H1 (cell line): ENCODE data around the gene NOL12. TPM values are rescaled to one million over a fixed set of nuclear protein-coding genes. Genes with fewer than 3 reads are reported as not detected.

Experiments
- CTCF ChIA-PET: fragments of 300-600 bp; sonication (Branson Sonifier 250); formaldehyde crosslinking; loops from one replicate; lab custom pipeline; 2021; ENCODE audit not compliant: partially characterized antibody; lab: Charles Lee
- POLR2A ChIA-PET: fragments of 300-600 bp; sonication (Branson Sonifier 250); formaldehyde crosslinking; loops from one replicate; lab custom pipeline; 2021; ENCODE audit warnings: inconsistent platforms; ENCODE audit not compliant: partially characterized antibody; lab: Charles Lee
- DNase-seq, 2 experiments: peaks; one replicate each; pipeline versions ENCODE4 v3.0.0 to v3.0.0-alpha.2; 2010 to 2022; ENCODE audit warnings: low spot score in 2 of 2, low read depth in 1 of 2, mixed read lengths in 1 of 2
- FAIRE-seq: peaks from 2 replicates; lab custom pipeline; 2011; peaks lifted over from hg19 to GRCh38; lab: Jason Lieb, UNC
- H2AFZ ChIP-seq: 2 replicates; pipeline ENCODE4 v1.8.1; 2012; ENCODE audit warnings: low read length, inconsistent platforms
- H2AK5ac ChIP-seq: 2 replicates; pipeline ENCODE4 v1.6.1; 2013; ENCODE audit warnings: low read depth, low read length
- H2BK120ac ChIP-seq: replicated peaks from 2 replicates; pipeline ENCODE3; 2013; ENCODE audit warnings: low read depth, low read length, inconsistent platforms
- H2BK12ac ChIP-seq: 2 replicates; pipeline ENCODE4 v1.6.1; 2013; ENCODE audit warnings: low read depth, low read length
- H2BK15ac ChIP-seq: 2 replicates; pipeline ENCODE4 v1.6.1; 2013; ENCODE audit warnings: low read length
- H2BK20ac ChIP-seq: 2 replicates; pipeline ENCODE4 v1.6.1; 2013; ENCODE audit warnings: low read length
- H2BK5ac ChIP-seq: 2 replicates; pipeline ENCODE4 v1.6.1; 2013; ENCODE audit warnings: low read depth, low read length
- H3K14ac ChIP-seq: 2 replicates; pipeline ENCODE4 v1.6.1; 2013; ENCODE audit warnings: inconsistent platforms; ENCODE audit not compliant: insufficient read length
- H3K18ac ChIP-seq: 2 replicates; pipeline ENCODE4 v1.6.1; 2013; ENCODE audit warnings: low read length; ENCODE audit errors: extremely low read depth
- H3K23ac ChIP-seq: 2 replicates; pipeline ENCODE4 v1.6.1; 2013; ENCODE audit warnings: inconsistent platforms; ENCODE audit not compliant: insufficient read length
- H3K23me2 ChIP-seq: 2 replicates; pipeline ENCODE4 v1.6.1; 2013; ENCODE audit warnings: low read depth, low read length
- H3K27ac ChIP-seq: 2 replicates; pipeline ENCODE4 v1.6.1; 2011; ENCODE audit warnings: low read depth, low read length, inconsistent platforms
- H3K27me3 ChIP-seq, 4 experiments: replicated peaks in 1 of 4; 1 replicate in 1 of 4; 2 replicates in 3 of 4; pipeline versions ENCODE4 v1.6.1 to v1.8.1; 2011 to 2013; ENCODE audit warnings: low read length in 3 of 4, mild to moderate bottlenecking in 3 of 4, inconsistent platforms in 2 of 4, mixed read lengths in 2 of 4, moderate library complexity in 1 of 4; ENCODE audit not compliant: control insufficient read depth in 3 of 4, insufficient read depth in 3 of 4; ENCODE audit errors: extremely low read depth in 1 of 4
- H3K36me3 ChIP-seq, 4 experiments: 2 replicates each; pipeline versions ENCODE4 v1.6.1 to v1.8.1; 2011 to 2013; ENCODE audit warnings: mild to moderate bottlenecking in 4 of 4, low read length in 3 of 4, moderate library complexity in 2 of 4, control low read depth in 1 of 4, inconsistent platforms in 1 of 4; ENCODE audit not compliant: insufficient read depth in 4 of 4, control insufficient read depth in 2 of 4
- H3K4ac ChIP-seq: replicated peaks from 2 replicates; pipeline ENCODE3; 2013; ENCODE audit warnings: low read length, low read depth, mixed read lengths, inconsistent platforms; ENCODE audit not compliant: insufficient read length
- H3K4me1 ChIP-seq, 4 experiments: replicated peaks in 1 of 4; 1 replicate in 1 of 4; 2 replicates in 3 of 4; pipeline versions ENCODE4 v1.6.1 to v1.8.1; 2011 to 2013; ENCODE audit warnings: low read length in 3 of 4, inconsistent platforms in 2 of 4, mixed read lengths in 1 of 4; ENCODE audit not compliant: insufficient read depth in 4 of 4, control insufficient read depth in 3 of 4
- H3K4me2 ChIP-seq, 2 experiments: 2 replicates each; pipeline versions ENCODE4 v1.6.1 to v1.8.1; 2011 to 2013; ENCODE audit warnings: low read depth in 2 of 2, low read length in 2 of 2, control low read depth in 1 of 2, inconsistent platforms in 1 of 2, mild to moderate bottlenecking in 1 of 2; ENCODE audit not compliant: insufficient read depth in 1 of 2
- H3K4me3 ChIP-seq, 4 experiments: fragments of 200-600, 300-600 bp in 1 of 4; sonication (generic), shearing (Covaris generic), sonication (Bioruptor Twin) in 1 of 4; 2 replicates each; pipeline versions ENCODE4 v1.5.1 to v1.8.1; 2011 to 2016; ENCODE audit warnings: low read length in 4 of 4, low read depth in 3 of 4, control low read depth in 2 of 4, inconsistent platforms in 2 of 4, mild to moderate bottlenecking in 2 of 4, mixed read lengths in 1 of 4, moderate library complexity in 1 of 4; ENCODE audit not compliant: insufficient read depth in 2 of 4; ENCODE audit errors: extremely low read depth in 1 of 4
- H3K56ac ChIP-seq: replicated peaks from 2 replicates; pipeline ENCODE3; 2013; ENCODE audit warnings: low read depth, mild to moderate bottlenecking, mixed read lengths, low read length, inconsistent platforms; ENCODE audit not compliant: insufficient read length
- H3K79me1 ChIP-seq: 2 replicates; pipeline ENCODE4 v1.6.1; 2013; ENCODE audit warnings: low read depth, low read length, control low read depth
- H3K79me2 ChIP-seq, 2 experiments: 2 replicates each; pipeline versions ENCODE4 v1.6.1 to v1.8.1; 2012 to 2013; ENCODE audit warnings: low read length in 2 of 2, mild to moderate bottlenecking in 2 of 2, inconsistent platforms in 1 of 2; ENCODE audit not compliant: insufficient read depth in 2 of 2, control insufficient read depth in 1 of 2
- H3K9ac ChIP-seq, 4 experiments: replicated peaks in 1 of 4; 1 replicate in 1 of 4; 2 replicates in 3 of 4; pipeline versions ENCODE4 v1.6.1 to v1.8.1; 2011 to 2013; ENCODE audit warnings: low read depth in 3 of 4, low read length in 3 of 4, control low read depth in 2 of 4, mild to moderate bottlenecking in 2 of 4, moderate library complexity in 2 of 4, inconsistent platforms in 1 of 4; ENCODE audit errors: extremely low read depth in 1 of 4
- H3K9me3 ChIP-seq, 2 experiments: 2 replicates each; pipeline versions ENCODE4 v1.6.1 to v1.8.1; 2012 to 2013; ENCODE audit warnings: mild to moderate bottlenecking in 2 of 2, moderate library complexity in 2 of 2, control low read depth in 1 of 2, inconsistent platforms in 1 of 2, low read depth in 1 of 2, low read length in 1 of 2, mixed read lengths in 1 of 2; ENCODE audit not compliant: insufficient read depth in 2 of 2
- H4K20me1 ChIP-seq, 2 experiments: replicated peaks in 1 of 2; 2 replicates each; pipeline versions ENCODE3 to v1.8.1; 2011 to 2013; ENCODE audit warnings: inconsistent platforms in 2 of 2, low read length in 2 of 2, mild to moderate bottlenecking in 1 of 2; ENCODE audit not compliant: insufficient read depth in 2 of 2, control insufficient read depth in 1 of 2
- H4K5ac ChIP-seq: 2 replicates; pipeline ENCODE4 v1.6.1; 2013; ENCODE audit warnings: low read length, low read depth, mixed read lengths, inconsistent platforms; ENCODE audit not compliant: insufficient read length
- H4K8ac ChIP-seq: 2 replicates; pipeline ENCODE4 v1.8.0; 2013; ENCODE audit warnings: mild to moderate bottlenecking, moderate library complexity, low read length, inconsistent platforms; ENCODE audit not compliant: insufficient read depth; ENCODE audit errors: extremely low read depth
- H4K91ac ChIP-seq: replicated peaks from 2 replicates; pipeline ENCODE3; 2013; ENCODE audit warnings: low read length, mixed read lengths, inconsistent platforms; ENCODE audit not compliant: insufficient read length
- GABPA ChIP-seq: IDR thresholded peaks from 2 replicates; pipeline ENCODE4 v1.6.1; 2011; ENCODE audit warnings: mild to moderate bottlenecking, low read length, moderate library complexity, borderline replicate concordance; ENCODE audit not compliant: insufficient read depth
- POLR2A ChIP-seq, 2 experiments: IDR thresholded peaks; 1 replicate in 1 of 2; 2 replicates in 1 of 2; pipeline ENCODE4 v1.6.1; 2011; ENCODE audit warnings: low read depth in 2 of 2, low read length in 2 of 2, mild to moderate bottlenecking in 2 of 2; ENCODE audit errors: control extremely low read depth in 1 of 2
- TEAD4 ChIP-seq: IDR thresholded peaks from 2 replicates; pipeline ENCODE4 v1.6.1; 2012; ENCODE audit warnings: low read depth, low read length, inconsistent platforms, mixed read lengths
- WGBS, 2 experiments: shearing (Covaris generic) in 1 of 2; methylation state at CpG; one replicate each; pipeline versions ENCODE4 v1.1.6 to v1.1.7; 2013 to 2015; ENCODE audit warnings: low lambda C conversion rate in 2 of 2, mixed read lengths in 2 of 2, inconsistent platforms in 1 of 2, low coverage in 1 of 2, missing lambda C conversion rate in 1 of 2; ENCODE audit not compliant: insufficient replicate concordance in 2 of 2, insufficient coverage in 1 of 2, insufficient read length in 1 of 2; ENCODE audit errors: extremely low coverage in 1 of 2, missing lambda C conversion rate in 1 of 2; 5-methylcytosine and 5-hydroxymethylcytosine counted together
- polyA plus RNA-seq, 7 experiments: library from polyadenylated mRNA; depleted of rRNA in 3 of 7; stranded (reverse) in 5 of 7; unstranded in 2 of 7; fragments of >200 nt in 5 of 7; fragments of 200-250 nt in 2 of 7; gene quantifications; 1 replicate in 5 of 7; 2 replicates in 1 of 7; 4 replicates in 1 of 7; pipeline versions ENCODE4 v1.2.1 to v1.2.3, GENCODE V29; 2011 to 2013; ENCODE audit warnings: missing spikeins in 2 of 7, mixed read lengths in 2 of 7
- total RNA-seq: library from RNA; stranded (reverse); fragmentation: NEBNext Ultra II Directional; extraction: Animal tissue kit (Norgen Biotek cat#: 25700); gene quantifications from 2 replicates; pipeline ENCODE4 v1.2.1, GENCODE V29; 2021
- TF ChIP-seq, protein P1 (sequence below): IDR thresholded peaks from 2 replicates; pipeline ENCODE4 v1.6.1; 2011; ENCODE audit warnings: low read length, improper control_type of control experiment

NOL12 gene
- total and polyA plus RNA-seq, 2 of the 8 experiments (the other 6 are each of a cell fraction or from before 2014, with no cell fraction given), result 25.3 to 28.3 TPM

- no peak overlapping the region for H2AK5ac ChIP-seq
- no peak overlapping the region for H3K4me2 ChIP-seq
- H3K79me1 ChIP-seq, result no peaks in the 10 kb centered on the region
- H3K4me1 ChIP-seq, result peaks cover 0 to 7% (median 5%) of the 10 kb centered on the region in 4 experiments; a peak in 5 of 7 replicates
- H4K91ac ChIP-seq, result no peak overlapping the region
- H2BK120ac ChIP-seq, result no peak overlapping the region
- no peak overlapping the region for H3K27ac ChIP-seq
- H3K4me3 ChIP-seq, result no peak overlapping the region
- no peak overlapping the region for H3K18ac ChIP-seq
- no peak overlapping the region for H4K8ac ChIP-seq
- no peak overlapping the region for H2BK15ac ChIP-seq
- no peak overlapping the region for H2BK5ac ChIP-seq
- H3K9ac ChIP-seq, result no peak overlapping the region
- peaks cover 0 to 2% of the 10 kb centered on the region in 2 experiments for H4K20me1 ChIP-seq
- H3K27me3 ChIP-seq, result no peaks in the 10 kb centered on the region
- no peak overlapping the region for H2AFZ ChIP-seq
- H3K14ac ChIP-seq, result no peak overlapping the region
- H3K56ac ChIP-seq, result no peak overlapping the region
- H3K23me2 ChIP-seq, result no peaks in the 10 kb centered on the region; the same call in 1 of the 2 replicates
- 0 out of 2 replicates have a peak overlapping the region, but pooled peaks have one; percentile 72 for H2BK20ac ChIP-seq
- 61% methylated on average over 2 of the region's 2 CpGs; no CpG with 5 or more reads in 1 of the 2 experiments for WGBS, 2 experiments
- no peak for FAIRE-seq
- H3K23ac ChIP-seq, result no peak overlapping the region
- POLR2A ChIA-PET, result interaction anchor here (1.0 to 5.4 kb wide), 11 partner anchors 9 to 212 kb away, joined by 3 to 37 read pairs (median 5); partner anchors contain the start of gene PDXP
- TF ChIP-seq, protein P1, sequence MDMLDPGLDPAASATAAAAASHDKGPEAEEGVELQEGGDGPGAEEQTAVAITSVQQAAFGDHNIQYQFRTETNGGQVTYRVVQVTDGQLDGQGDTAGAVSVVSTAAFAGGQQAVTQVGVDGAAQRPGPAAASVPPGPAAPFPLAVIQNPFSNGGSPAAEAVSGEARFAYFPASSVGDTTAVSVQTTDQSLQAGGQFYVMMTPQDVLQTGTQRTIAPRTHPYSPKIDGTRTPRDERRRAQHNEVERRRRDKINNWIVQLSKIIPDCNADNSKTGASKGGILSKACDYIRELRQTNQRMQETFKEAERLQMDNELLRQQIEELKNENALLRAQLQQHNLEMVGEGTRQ, result no peak
- TF ChIP-seq GABPA (no peak), POLR2A (IDR thresholded peaks at IDR 0.05; ENCODE audit: control extremely low read depth in 1 of 2, low read depth in 2 of 2, low read length in 2 of 2) (no peak), TEAD4 (no peak)
- TF ChIP-seq, all 59 proteins: peak for 0
- Histone ChIP-seq H3K9me3 (no peaks in the 10 kb centered on the region), H4K5ac (no peak overlapping the region), H3K36me3 (no peaks in the 10 kb centered on the region), H2BK12ac (no peak overlapping the region), H3K4ac (no peak overlapping the region), H3K79me2 (no peaks in the 10 kb centered on the region)
- no peak for DNase-seq
- CTCF ChIA-PET, result interaction anchor here (0.6 to 16.3 kb wide), 23 partner anchors 10 to 118 kb away, joined by 3 to 261 read pairs (median 5); partner anchors contain the start of genes PDXP, SH3BP1 and TRIOBP
Observed at GRCh38 chr22:37681001-37681424, 5.1 kb upstream of the NOL12 start.
